ENCODE results near the gene CRYBA2.

GRCh38 chr2:218959141-218959731, 34.0 kb downstream of the CRYBA2 start, which contains the start of gene CDK5R2:
- no peak for TF ChIP-seq EZH2 (IDR thresholded peaks at IDR 0.05; ENCODE audit: insufficient read depth, poor library complexity, severe bottlenecking)
- no peak for TF ChIP-seq EZH2phosphoT487 (IDR thresholded peaks at IDR 0.05; ENCODE audit: insufficient read depth, low read depth)
